ENCODE results near the gene LITAF.

DNA sequence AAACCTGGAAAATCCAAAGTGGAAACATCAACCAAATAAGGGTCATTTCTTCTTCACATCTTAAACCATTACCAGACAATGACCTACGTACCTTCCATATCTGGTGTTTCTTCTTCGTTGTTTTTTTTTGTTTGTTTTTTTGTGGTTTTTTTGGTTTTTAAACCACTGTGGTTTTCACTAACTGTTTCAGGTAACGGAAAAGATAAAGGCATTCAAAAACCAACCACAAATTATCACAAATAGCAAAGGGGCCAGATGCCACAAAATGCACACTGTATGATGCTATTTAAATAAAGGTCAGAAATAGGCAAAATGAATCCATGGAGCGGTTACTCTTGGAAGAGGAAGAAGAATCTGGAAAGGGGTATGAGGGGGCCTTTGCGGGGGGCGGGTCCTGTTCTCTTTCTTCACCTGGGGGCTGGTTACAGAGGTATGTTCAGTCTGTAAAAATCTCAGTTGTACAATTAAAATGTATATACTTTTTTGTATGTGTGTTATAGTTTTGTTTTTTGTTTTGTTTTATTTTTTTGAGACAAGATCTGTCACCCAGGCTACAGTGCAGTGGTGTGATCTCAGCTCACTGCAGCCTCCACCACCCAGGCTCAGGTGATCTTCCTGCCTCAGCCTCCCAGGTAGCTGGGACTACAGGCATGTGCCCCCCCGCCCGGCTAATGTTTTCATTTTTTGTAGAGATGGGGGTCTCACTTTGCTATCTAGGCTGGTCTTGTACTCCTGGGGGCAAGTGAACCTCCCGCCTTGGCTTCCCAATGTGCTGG, 29.6 kb downstream of the LITAF start:
- TF ChIP-seq ZNF384 (IDR thresholded peaks at IDR 0.05) (no peak), FOXM1 (IDR thresholded peaks at IDR 0.05; ENCODE audit: borderline replicate concordance) (no peak), FOXK2 (IDR thresholded peaks at IDR 0.05) (no peak), BHLHE40 (IDR thresholded peaks at IDR 0.05; ENCODE audit: borderline replicate concordance) (no peak), L3MBTL2 (conservative IDR thresholded peaks at IDR 0.05) (no peak), NFRKB (IDR thresholded peaks at IDR 0.05) (no peak), SP1 (IDR thresholded peaks at IDR 0.05) (no peak), TARDBP (IDR thresholded peaks at IDR 0.05) (no peak), PKNOX1 (IDR thresholded peaks at IDR 0.05) (no peak), LEF1 (IDR thresholded peaks at IDR 0.05; ENCODE audit: borderline replicate concordance) (no peak), FOXA1 (IDR thresholded peaks at IDR 0.05) (no peak), ARNT (IDR thresholded peaks at IDR 0.05) (no peak), HDGF (IDR thresholded peaks at IDR 0.05; ENCODE audit: borderline replicate concordance) (no peak)

Measured in HEK293T (cell line).